Erythroblast (primary cell): ENCODE measurements around the gene P2RX6.

Source experiments
- GATA1 ChIP-seq: IDR thresholded peaks from 2 replicates; pipeline ENCODE4 v1.6.1; 2011; ENCODE audit warnings: low read depth, mild to moderate bottlenecking, control low read depth, low read length, moderate library complexity
- POLR2A ChIP-seq: IDR thresholded peaks from 2 replicates; pipeline ENCODE4 v1.6.1; 2011; ENCODE audit warnings: mild to moderate bottlenecking, low read length

- TF ChIP-seq POLR2A (no peak), GATA1 (no peak)
Measured at GRCh38 chr22:20978419-20978818, 36.5 kb upstream of the P2RX6 start.
